Measurements from ENCODE around the gene NEURL1.
"Not testable (repeated sequence)": the region's sequence is repeated elsewhere in the genome, so short reads cannot be mapped to it uniquely, and the experiment has no call there.

The NEURL1 gene

GRCh38 chr10:103627111-103627892, 133.8 kb downstream of the NEURL1 start:
- no peak for DNase-seq

- no peak for DNase-seq
These were observed 134.4 kb downstream of the NEURL1 start for GRCh38 chr10:103627893-103628292.

GRCh38 chr10:103629581-103629980, 136.1 kb downstream of the NEURL1 start:
- DNase-seq: no peak

- DNase-seq: no peak
These were observed 136.7 kb downstream of the NEURL1 start for GRCh38 chr10:103630156-103630555.

DNA sequence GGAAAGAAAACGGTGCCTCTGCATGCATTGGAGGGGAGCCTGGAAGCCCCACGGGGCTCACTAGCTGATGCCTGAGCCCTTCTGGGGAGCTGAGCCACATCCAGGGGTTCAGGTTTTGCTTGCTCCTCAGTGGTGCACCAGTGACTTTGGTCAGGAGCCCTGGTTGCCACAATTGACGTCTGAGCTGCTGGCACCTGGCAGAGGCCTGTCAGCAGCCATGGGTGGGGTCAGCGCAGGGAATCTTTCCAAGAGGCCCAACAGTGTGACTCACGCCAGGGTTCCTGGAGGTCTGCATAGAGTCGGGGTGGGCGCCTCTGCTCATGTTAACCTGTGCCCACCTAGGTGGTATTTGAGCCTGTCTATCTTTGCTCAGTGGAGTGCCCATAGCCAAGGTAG, 138.7 kb downstream of the NEURL1 start:
- no peak for DNase-seq

GRCh38 chr10:103632871-103633270, 139.4 kb downstream of the NEURL1 start:
- DNase-seq: not testable (repeated sequence)

DNA sequence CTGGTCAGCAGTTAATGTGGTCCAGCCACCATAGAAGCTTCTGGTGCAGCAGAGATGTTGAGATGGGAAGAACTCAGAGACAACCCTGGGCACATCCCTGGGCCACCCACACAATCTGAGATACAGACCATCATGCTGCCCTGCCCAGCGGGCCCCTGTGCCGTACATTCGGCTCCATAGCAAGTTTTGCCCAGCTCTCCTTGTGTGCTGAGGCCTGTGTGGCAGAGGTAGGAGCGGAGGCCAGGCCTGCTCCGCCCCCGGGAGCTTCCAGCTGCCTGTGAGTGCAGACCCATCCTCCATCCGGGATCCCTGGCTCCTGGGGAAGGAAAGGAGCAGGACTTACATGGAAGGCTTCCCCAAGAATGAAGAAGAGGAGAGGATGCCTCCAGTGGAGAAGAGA, 140.3 kb downstream of the NEURL1 start:
- DNase-seq: no peak

DNA sequence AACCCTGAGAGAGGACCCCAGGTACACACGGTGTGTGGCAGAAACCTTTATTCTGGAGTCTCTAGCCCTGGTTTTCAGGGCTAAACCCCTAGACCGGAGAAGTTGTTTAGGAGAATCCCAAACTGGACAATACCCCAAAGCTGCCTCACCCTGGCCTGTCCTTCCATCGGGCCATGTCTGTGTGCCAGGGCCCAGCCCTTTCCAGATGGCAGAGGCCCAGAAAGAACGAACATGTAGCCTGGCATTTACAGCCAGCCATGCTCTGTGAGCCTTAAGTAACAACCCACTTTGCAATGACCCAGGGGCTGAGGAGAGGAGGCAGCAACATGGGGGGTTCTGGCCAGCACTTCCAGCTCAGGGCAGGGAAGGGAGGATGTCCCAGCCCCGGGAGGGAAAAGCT, 142.1 kb downstream of the NEURL1 start:
- DNase-seq: no peak

DNA sequence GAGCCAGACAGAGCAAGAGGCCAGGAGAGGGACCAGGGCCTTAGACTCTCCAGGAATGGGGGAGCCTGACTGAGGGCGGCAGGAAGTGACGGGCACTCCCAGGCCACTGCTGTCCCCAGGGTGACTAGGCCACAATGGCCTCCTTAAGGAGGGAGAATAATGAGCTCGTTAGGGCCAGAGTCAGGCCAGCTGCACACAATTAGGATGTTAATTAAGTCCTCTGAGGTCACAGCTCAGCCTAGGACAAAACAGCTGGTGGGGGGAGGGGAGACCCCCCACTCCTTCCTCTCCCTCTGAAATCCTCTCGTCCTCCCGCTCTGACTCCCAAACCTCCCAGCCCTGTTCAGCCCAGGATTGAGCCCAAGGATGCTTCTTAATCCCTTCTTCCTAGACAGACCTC, 143.0 kb downstream of the NEURL1 start:
- DNase-seq: no peak

DNA sequence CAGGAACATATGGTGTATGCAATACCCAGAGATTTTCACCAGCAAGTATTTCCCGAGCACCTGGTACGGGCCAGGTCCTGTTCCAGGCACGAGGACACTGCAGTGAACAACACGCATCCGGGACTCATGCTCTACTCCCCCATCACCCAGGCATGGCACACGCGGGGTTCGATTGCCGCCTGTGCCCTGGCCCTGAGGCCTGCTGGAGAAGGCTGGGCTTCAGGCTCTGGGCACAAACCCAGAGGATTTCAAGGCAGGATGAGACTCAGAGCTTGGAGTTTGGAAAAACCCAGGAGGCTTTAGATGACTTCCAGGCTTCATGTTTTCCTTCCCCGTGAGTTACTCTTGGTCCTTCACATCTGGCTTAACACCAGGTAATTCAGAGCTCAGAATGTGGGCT, 143.5 kb downstream of the NEURL1 start:
- no peak for DNase-seq

DNA sequence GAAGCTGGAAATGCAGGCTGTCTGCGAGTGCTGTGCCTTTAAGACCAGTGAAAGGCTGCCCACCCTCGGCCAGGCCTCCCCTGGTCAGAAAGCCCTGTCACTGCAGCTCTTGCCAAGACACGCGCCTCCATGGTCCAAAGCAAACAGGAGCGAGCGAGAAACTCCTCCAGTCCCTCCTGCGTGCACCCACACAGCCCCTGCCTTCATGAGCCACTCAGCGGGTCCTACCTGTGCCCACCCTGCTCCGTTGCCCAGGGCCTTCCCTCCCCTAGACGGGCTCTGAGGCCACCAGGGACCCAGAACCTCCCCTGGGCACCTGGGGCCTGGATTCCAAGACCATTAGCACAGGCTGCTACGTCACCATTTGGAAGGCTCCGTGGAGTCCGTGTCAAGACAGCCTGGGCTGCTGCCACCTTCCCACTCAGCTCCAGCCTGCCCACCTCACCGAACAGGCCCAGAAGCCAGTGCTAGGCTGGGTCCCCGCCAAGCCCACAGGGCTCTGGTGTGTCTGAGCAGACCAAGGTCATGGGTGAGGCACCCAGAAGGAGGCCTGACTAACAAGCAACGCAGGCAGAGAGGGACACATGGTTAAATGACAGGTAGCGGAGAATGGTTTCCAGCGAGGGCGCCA, 144.5 kb downstream of the NEURL1 start:
- DNase-seq: no peak

GRCh38 chr10:103638948-103639347, 145.4 kb downstream of the NEURL1 start:
- no peak for DNase-seq

DNA sequence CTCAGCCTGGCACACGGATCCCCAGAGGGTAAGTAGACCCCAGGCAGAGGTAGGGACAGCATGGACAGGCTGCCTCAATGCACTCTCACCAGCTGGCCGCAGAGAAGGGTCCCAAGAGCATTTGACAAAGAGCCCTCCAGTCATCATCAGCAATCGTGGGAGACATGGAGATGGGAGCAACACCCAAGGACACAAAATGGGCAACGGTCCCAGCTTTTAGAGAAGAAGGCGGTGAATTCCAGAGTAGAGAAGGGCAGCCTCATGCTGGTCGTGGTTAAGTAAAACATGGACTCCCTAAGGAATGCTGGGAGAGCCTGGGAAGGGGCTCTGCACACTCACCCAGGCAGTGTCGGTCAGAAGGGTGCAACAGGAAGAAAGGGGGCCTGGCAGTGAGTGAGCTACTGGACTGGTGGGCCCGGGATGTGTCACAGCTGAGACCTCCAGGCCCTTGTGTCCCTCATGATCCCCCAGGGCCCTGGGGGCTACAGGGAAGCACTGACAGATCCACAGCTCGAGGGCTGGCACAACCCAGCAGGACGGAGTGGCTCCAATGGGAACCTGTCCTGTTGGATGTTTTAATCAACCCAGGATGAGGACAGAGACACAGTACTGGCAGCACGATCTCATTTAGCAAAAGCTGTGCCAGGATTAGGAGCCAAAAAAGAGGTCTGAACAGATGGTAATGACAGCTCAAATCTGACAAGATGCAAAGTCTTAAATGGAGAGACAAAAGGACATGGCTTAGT, 147.1 kb downstream of the NEURL1 start:
- no peak for DNase-seq

GRCh38 chr10:103641326-103641725, 147.8 kb downstream of the NEURL1 start:
- no peak for DNase-seq
